CD4-positive, alpha-beta T cell treated with Interleukin-17A for 1 hour (primary cell): ENCODE data around the gene PPIL6.
"Not testable (repeated sequence)": the region's sequence is repeated elsewhere in the genome, so short reads cannot be mapped to it uniquely, and the experiment has no call there.

Source experiments
- DNase-seq: peaks from one replicate; pipeline ENCODE4 v3.0.0-alpha.2; 2020

Gene PPIL6

DNA sequence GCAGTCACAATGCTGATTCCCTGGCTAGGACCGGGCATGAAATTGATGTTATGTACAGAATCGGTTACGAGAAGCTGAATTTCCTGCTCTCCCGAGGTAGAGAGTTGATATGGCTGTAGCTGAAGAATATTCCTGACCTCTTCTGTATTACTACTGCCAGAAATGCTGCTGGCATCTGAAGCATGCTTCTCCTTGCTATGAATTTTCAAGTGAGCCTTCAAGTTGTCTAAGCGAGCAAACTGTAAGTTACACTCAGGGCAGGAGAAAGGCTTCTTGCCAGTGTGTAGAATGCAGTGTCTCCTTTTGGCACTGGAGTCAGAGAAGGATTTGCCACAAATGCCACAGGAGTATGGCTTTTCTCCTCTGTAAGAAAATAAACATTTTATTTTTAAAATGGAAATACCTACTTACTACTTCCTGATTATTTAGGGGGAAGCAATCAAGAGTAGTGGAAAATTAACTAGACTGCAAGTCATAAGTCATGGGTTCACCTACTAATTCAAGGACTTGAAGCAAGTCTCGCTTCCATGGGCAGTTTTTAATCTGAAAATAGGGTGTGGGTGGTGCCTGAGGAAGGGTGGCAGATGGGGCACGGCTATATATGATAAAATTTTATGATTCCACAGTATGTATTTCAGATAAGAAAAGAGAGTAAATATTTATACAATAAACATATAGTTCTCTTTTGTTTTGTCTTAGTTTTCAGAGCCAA is 25.9 kb upstream of the PPIL6 start:
- DNase-seq, result no peak

- DNase-seq, result no peak
Measured at GRCh38 chr6:109465772-109466171, 25.3 kb upstream of the PPIL6 start.

DNA sequence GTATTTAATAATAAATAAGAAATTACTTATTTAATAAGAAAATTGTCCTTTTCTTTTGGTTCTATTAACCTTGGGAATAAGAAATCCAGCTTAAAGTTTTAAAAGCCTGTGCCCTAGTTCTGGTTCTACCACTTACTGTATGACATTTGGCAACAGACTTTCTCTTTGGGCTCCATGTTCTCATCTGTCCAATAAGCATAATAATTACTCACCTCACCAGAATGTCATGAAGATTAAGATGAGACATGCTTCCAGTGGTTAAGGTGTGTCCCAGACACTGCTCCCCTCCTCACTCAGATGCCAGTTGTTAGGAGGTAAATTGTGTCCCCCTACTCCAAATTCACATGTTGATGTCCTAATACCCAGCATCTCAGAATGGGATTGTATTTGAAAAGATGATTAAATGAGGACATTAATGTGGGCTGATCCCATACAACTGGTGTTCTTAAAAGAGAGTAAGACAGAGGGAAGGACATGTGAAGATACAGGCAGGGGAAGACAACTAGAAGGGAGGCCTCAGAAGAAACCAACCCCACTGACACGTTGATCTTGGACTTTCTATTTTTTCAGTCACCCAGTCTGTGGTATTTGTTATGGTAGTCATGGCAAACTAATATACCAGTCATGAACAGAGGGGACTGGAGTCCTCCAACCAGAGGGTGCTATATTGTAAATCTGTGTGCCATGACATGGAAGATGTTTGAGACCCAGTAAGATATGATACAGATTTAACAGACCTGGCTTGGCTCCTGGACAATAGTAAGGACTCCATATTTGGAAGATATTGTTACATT is 21.5 kb upstream of the PPIL6 start:
- DNase-seq, result no peak

DNA sequence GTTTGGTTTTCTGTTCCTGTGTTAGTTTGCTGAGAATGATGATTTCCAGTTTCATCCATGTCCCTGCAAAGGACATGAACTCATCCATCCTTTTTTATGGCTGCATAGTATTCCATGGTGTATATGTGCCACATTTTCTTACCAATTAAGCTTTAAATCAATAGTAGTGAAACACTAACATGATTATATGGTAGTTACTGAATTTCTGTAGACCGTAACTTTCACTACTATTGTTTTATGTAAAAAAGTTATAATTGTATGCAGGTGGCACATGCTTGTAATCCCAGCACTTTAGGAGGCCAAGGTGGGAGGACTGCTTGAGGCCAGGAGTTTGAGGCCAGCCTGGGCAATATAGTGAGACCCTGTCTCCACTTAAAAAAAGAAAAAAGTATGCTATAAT is 20.8 kb upstream of the PPIL6 start:
- not testable (repeated sequence) for DNase-seq

- DNase-seq, result no peak
Measured at GRCh38 chr6:109460161-109460829, 19.9 kb upstream of the PPIL6 start.

DNA sequence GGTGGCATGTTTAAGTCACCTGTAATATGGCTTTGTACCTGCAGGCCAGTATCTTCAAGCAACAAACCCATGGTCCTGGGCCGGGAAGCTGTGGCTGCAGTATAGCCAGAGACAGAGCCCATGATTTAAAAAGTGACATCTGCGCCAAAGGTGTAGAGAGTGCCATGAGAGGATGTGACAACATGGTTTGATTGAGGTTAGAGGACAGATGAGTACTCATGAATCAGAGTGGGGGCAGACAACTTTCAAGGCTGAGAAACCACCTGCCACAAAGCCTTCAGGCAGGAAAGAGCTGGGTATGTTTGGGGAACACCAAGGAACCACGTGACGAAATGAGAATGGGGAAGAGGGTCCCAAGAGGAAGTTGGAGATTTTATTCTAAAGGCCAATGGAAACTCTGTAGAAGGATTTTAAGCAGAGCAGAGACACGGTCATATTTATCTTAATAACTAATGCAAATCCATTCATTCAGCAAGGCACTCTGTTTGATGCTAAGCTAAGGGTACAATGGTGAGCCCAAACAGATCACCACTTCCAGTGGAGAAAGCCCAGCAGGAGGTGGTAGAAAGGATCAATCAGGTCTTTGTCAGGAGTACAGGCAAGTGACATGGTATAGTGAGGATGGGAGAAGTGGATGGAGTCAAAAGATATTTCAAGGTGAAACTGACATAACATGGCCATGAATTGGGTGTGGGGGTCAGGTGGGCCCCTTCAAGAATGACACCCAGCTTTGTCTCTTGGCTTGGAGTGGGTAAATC is 18.5 kb upstream of the PPIL6 start:
- DNase-seq, result peak; percentile 66

DNA sequence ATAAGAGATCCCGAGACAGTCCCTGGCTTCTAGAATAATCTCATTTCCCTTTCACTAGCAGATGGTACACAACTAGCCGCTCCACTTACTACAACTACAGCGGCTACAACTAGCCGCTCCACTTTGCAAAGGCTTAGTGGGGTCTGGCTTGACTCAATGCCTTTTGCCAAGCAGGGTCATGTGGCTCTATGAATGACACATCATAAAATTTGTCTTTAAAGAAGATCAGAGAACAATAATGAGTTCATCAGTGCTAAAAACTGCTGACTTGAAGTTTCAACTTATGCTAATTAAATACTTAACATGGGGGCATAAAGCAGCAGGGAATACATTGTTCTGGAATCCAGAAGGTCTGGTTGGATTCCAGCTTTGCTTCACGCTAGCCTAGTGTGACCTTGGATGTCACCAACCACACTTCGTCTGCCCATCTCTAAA is 17.2 kb upstream of the PPIL6 start:
- no peak for DNase-seq

DNA sequence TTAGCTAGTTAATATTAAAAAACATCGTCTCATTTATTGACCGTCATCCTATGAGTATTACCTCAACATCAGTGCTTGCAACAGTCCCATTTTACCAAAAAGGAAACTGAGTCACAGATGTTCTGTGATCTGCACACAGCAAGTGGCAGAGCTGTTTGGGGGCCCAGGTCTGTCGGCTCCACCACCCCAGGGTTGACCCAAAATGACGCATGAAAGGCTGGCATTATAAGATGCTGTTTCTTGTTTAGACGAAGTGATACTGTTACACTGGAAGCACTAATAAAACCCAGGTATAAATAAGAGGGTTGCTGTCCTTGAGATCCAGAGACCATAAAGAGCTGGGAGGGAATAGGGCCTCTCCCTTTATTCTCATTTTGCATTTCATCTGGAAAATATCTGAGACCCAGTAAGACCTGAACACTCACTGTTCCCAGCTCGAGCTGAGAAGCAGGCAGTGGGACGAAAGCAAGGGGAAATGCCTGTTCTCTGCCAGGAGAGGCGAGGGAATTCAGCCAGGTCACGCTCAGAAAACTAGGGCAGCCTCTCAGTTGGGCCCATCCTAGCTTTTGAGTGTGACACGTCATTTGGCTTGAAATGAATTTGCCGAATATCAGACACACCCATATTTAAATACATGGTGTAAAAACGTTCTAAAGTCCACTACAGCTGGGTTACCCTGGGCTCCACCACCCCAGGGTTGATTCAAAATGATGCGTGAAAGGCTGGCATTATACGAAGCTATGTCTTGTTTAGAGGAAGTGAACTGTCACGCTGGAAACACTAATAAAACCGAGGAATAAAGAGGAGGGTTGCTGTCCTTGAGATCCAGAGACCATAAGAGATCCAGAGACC is 16.5 kb upstream of the PPIL6 start:
- no peak for DNase-seq

DNA sequence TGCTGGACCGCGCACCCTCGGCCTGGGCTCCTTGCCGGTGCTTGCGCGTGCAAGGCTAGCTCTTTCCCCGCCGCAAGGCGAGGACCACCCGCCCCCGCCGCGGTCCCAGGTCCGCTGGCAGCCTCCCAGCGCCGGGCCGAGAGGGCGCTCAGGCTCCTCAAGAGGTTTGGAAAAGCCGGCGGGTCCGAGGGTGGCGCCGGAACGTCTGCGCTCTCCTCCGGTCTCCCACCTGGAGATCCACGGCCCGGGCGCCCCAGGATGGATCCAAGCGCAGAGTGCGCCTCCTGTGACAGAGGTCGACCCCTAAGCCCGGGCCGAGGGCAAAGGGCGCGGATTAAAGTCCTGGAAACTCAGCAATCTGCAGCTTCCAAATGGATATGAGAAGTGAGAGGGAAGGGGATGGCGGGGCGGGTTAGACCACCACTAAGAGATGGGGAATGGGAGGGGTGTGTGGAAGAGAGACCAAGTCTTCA is 15.7 kb upstream of the PPIL6 start:
- no peak for DNase-seq

DNA sequence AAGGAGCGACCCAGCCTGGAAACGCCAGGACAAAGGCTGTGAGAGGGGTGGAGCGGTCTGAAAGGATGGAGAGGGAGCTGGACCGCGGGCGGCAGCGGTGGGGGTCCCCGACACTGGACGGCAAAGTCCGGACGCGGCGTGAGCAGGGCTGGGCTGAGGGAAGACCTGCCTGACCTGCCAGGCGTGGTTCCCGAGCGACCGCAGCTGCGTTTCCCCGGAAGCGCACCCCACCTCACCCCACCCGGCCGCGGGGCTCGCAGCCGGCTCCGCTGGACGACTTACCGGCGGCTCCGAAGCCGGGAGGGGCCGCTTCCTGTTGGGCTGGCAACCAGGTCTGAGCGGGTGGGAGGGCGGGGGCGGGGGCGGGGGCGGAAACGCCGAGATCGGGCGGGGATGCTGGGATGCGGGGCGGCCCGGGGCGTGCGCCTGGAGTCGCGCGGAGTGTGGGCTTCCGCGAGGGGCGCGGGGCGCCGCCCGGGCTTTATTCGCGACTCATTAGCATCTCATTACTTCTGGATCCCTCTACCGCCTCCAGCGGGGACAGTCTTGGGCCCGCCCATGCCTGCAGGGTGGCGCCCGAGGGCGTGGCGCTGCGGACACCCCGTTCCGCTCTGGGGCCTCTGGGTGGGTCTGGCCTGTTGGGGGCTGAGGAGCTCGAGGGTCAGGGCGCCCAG is 15.1 kb upstream of the PPIL6 start, which contains the start of gene MICAL1:
Gene MICAL1 (minus strand): TSS at position 336 of the 674 bp plus-strand sequence. CDS start 1,576 bp downstream, outside the sequence.
- DNase-seq, result peak; percentile 82

DNA sequence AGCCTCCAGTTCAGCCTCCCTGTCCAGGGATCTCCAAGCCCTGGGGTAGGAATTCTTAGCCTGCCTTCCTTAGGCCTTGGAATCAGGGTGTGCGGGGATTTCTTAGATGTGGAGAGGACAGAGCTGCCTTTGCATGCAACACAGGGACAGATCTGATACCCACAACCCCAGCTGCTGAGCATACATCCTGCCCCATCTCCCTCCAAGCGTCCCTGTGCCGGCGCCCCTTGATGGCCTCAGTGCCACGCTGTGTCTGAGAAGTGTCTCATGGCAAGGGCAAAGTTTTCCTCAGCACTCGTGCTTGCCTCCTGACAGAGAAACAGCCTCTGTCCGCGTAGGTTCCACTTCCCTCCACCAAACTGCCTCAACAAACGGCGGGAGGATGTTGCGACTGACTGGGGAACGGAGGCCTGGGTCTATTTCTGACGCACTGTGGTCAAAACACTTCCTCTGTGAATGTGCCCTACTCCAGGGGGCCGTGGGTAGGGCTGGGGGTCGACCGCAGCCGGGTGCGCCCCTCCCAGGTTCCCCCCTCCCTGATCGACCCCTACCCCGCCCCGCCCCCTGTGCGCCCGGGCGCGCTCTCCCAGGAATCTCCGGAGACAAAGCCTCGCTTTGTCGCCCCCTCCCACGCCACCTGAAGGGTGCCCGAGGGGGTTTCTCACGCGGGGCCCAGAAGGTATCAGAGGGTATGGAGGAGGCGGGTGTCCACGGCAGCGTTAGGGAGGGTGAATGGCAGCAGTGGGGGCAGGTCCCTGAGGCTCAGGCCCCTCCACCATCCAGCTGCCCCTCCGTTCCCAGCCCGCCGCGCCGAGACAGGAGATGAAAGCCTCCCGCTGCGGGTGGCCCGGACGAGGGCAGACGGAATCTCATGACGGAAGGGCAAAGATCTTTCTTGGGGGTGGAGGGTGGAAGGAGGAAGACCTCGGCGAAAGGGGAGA is 14.3 kb upstream of the PPIL6 start:
- DNase-seq, result peak; percentile 82

- DNase-seq, result no peak
Measured at GRCh38 chr6:109453594-109454495, 13.4 kb upstream of the PPIL6 start.

GRCh38 chr6:109453156-109453555 is 12.7 kb upstream of the PPIL6 start:
- DNase-seq, result no peak

DNA sequence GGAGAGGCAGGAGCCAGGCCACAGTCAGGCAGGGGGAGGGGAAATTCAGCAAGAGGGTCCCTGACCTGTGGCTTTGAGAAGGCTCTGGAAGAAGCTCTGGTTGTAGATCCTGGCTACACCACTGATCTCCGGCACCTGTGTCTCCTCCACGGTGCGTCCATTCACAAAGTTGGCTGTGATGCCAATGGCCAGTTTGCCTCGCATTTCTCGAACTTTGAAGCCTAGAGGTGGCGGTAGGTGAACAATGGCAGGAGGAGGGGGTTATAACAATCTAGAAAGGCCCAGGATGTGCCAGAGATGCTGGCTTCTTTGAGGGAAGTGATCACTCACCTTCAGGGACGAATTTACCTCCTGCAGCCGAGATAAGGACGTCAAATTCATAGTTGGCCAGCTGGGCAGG is 11.8 kb upstream of the PPIL6 start:
- DNase-seq, result no peak

- no peak for DNase-seq
Measured at GRCh38 chr6:109451376-109451775, 10.9 kb upstream of the PPIL6 start.

GRCh38 chr6:109450801-109451200 is 10.4 kb upstream of the PPIL6 start:
- DNase-seq, result no peak

GRCh38 chr6:109449795-109450673 is 9.6 kb upstream of the PPIL6 start:
- peak; percentile 55 for DNase-seq
